Effector memory CD4-positive, alpha-beta T cell (primary cell): ENCODE data around the gene PCYT1B.
"Not testable (repeated sequence)": the region's sequence is repeated elsewhere in the genome, so short reads cannot be mapped to it uniquely, and the experiment has no call there.

Source experiments
- DNase-seq, 3 donors: peaks; one replicate each; pipeline ENCODE4 v3.0.0-alpha.2; 2020
- H3K27ac ChIP-seq: 2 replicates; pipeline ENCODE4 v1.7.0; 2013; ENCODE audit warnings: mild to moderate bottlenecking, low read length, moderate library complexity; ENCODE audit not compliant: insufficient read depth, poor library complexity, severe bottlenecking
- H3K27me3 ChIP-seq: replicated peaks from 2 replicates; pipeline ENCODE4 v1.7.0; 2013; ENCODE audit warnings: mild to moderate bottlenecking, low read length; ENCODE audit not compliant: insufficient read depth, control insufficient read depth, poor library complexity, severe bottlenecking
- H3K36me3 ChIP-seq: 2 replicates; pipeline ENCODE4 v1.7.0; 2013; ENCODE audit warnings: mild to moderate bottlenecking, low read length, moderate library complexity; ENCODE audit not compliant: control insufficient read depth, insufficient read depth
- H3K4me1 ChIP-seq: 2 replicates; pipeline ENCODE4 v1.7.0; 2013; ENCODE audit warnings: low read length, mild to moderate bottlenecking; ENCODE audit not compliant: control insufficient read depth, insufficient read depth, poor library complexity, severe bottlenecking
- H3K4me3 ChIP-seq: 2 replicates; pipeline ENCODE4 v1.7.0; 2013; ENCODE audit warnings: low read length, low read depth, mild to moderate bottlenecking; ENCODE audit not compliant: insufficient read depth, poor library complexity, severe bottlenecking
- H3K9me3 ChIP-seq: 2 replicates; pipeline ENCODE4 v1.7.0; 2013; ENCODE audit warnings: mild to moderate bottlenecking, low read length, moderate library complexity; ENCODE audit not compliant: control insufficient read depth

PCYT1B gene

DNA sequence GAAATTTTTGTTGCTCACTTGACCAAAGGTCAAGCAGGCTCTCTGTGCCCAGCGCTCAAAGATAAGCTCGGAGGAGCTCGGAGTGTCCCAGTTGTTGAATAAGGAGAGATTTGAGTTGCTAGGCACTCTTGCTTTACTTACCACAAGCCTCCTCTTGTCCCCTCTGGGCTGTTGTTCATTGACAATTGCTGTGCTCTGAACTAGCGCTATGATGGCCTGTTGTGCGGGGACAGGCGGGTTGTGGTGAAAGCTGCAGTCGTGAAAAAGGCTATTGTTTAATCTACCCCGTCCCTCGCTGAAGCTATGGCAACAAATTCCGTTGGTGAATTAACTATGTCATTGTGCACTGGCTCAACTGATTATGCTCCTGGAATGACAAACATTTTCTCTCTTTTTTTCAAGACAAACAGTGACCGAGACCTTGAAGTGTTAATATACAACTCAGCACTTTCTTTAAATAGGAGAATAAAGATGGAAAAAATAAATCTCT is 25.6 kb upstream of the PCYT1B start:
- Histone ChIP-seq H3K4me3 (no peak overlapping the region), H3K9me3 (no peaks in the 10 kb centered on the region), H3K27ac (no peak overlapping the region), H3K27me3 (no peaks in the 10 kb centered on the region), H3K36me3 (no peaks in the 10 kb centered on the region), H3K4me1 (no peaks in the 10 kb centered on the region)
- DNase-seq: no peak

DNA sequence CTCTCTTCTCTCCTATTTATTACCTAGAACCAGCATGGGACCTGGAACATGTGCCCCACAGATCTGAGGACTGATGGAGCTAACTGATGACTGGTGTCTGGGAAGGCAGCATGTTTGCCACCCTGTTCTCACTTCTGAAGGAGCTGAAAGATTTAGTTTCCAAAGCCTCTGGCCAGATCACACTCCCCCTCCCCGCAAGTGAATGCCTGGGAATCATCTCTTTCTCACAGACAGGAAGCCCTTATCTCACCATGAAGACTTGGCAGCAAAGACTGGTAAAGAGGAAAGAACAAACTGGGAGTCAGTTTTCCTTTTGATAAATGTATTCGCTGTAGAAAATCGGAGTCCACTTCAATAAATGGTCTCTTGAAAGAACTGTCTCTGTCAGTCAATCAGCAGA is 21.0 kb upstream of the PCYT1B start:
- DNase-seq: no peak
- no peaks in the 10 kb centered on the region for H3K36me3 ChIP-seq
- no peaks in the 10 kb centered on the region for H3K4me1 ChIP-seq
- no peak overlapping the region for H3K27ac ChIP-seq
- no peak overlapping the region for H3K4me3 ChIP-seq
- no peaks in the 10 kb centered on the region for H3K9me3 ChIP-seq
- H3K27me3 ChIP-seq: no peaks in the 10 kb centered on the region

DNA sequence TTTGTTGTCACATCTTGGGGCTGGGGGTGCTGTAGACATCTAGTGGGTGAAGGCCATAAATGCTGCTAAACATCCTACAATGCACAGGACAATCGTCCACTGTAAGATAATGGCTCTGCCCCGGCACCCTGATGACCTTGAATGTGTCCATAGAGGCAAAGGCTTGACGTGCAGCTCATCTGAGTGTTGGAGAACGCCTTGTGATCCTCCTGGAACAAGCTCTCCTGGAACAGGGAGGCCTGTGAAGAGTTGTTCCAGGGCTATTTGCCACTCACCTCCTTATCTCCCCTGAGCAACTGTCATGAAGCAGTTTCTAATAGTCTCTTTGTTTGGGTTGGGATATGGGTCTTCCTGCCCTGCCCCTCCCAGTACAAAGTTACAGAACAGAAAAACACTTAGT is 15.2 kb upstream of the PCYT1B start:
- H3K4me3 ChIP-seq: no peak overlapping the region
- H3K27ac ChIP-seq: no peak overlapping the region
- no peak for DNase-seq
- H3K9me3 ChIP-seq: no peaks in the 10 kb centered on the region
- H3K36me3 ChIP-seq: no peaks in the 10 kb centered on the region
- no peaks in the 10 kb centered on the region for H3K4me1 ChIP-seq
- no peaks in the 10 kb centered on the region for H3K27me3 ChIP-seq

DNA sequence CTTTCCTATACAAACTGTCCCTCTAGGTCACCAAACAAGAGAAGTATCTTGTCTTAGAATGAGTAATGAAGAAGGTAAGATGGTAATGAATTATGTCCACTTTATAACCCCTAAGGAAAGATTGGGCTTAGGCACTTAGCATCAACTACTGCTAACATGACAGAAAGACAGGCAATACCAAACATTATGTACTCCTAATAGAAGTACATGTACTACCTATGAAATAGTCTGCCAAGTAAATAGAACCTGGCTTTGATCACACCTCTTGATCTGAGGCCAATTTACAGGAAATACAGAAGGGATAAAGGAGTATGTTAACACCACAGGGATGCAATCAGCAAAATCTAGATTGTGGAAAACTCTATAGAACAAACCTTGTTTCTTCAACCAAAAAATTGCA is 14.1 kb upstream of the PCYT1B start:
- H3K36me3 ChIP-seq: no peaks in the 10 kb centered on the region
- H3K27ac ChIP-seq: no peak overlapping the region
- no peaks in the 10 kb centered on the region for H3K9me3 ChIP-seq
- H3K4me3 ChIP-seq: no peak overlapping the region
- no peak for DNase-seq
- no peaks in the 10 kb centered on the region for H3K27me3 ChIP-seq
- no peaks in the 10 kb centered on the region for H3K4me1 ChIP-seq

DNA sequence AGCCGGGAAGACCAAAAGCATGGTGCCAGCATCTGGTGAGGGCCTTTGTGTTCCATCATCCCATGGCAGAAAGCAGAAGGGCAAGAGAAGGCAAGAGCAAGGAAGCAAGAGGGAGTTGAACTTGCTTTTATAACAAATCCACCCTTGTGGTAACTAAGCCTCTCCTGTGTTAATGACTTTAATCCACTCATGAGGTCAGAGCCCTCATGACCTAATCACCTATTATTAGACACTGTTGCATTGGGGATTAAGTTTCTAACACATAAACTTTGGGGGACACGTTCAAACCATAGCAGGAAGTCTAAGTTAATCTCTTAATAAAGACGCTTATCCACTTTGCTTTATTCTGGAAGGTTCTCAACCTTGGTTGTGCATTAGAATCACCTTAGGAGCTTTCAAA is 12.5 kb upstream of the PCYT1B start:
- DNase-seq: no peak
- H3K4me3 ChIP-seq: no peak overlapping the region

DNA sequence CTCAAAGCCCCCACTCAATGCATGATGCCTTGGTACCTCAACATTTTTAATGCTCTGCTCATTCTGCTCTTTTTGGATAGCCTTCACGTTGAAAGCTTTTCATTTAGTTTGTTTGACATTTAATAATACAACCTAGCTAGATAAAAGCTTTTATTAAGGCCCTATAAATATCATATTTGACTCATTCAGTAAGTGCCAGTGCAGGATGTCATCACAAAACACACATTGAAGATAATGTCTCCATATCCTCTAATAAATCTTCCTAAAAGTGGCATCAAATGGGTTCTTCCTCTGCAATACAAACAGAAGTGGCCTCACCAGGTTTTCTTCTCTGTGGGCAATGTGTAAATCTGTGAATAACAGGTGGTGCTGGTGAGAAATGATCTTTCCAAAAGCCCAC is 12.0 kb upstream of the PCYT1B start:
- no peaks in the 10 kb centered on the region for H3K9me3 ChIP-seq

More for the DNA sequence above, 12.5 kb upstream of the PCYT1B start:
- H3K9me3 ChIP-seq: no peaks in the 10 kb centered on the region
- no peak overlapping the region for H3K27ac ChIP-seq
- no peaks in the 10 kb centered on the region for H3K4me1 ChIP-seq
- H3K36me3 ChIP-seq: no peaks in the 10 kb centered on the region
- H3K27me3 ChIP-seq: no peaks in the 10 kb centered on the region

DNA sequence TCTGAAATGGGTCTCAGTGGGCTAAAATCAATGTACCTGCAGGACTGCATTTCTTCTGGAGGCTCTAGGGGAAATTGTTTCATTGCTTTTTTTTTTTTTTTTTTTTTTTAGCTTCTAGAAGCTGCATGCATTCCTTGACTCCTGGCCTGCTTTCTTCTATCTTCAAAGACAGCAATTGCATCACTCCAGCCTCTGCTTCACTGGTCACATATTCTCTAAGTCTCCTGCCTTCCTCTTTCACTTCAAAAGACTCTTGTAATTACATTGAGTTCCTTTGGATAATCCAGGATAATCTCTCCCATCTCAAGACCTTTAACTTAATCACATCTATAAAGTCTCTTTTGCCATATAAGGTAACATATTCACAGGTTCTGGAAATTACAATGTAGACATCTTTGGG is 11.3 kb upstream of the PCYT1B start:
- Histone ChIP-seq H3K4me3 (no peak overlapping the region), H3K9me3 (no peaks in the 10 kb centered on the region), H3K4me1 (no peaks in the 10 kb centered on the region), H3K27ac (no peak overlapping the region), H3K36me3 (no peaks in the 10 kb centered on the region), H3K27me3 (no peaks in the 10 kb centered on the region)
- no peak for DNase-seq

More for the DNA sequence above, 12.0 kb upstream of the PCYT1B start:
- Histone ChIP-seq H3K27me3 (no peaks in the 10 kb centered on the region), H3K36me3 (no peaks in the 10 kb centered on the region), H3K27ac (no peak overlapping the region), H3K4me1 (no peaks in the 10 kb centered on the region), H3K4me3 (no peak overlapping the region)
- DNase-seq: no peak

DNA sequence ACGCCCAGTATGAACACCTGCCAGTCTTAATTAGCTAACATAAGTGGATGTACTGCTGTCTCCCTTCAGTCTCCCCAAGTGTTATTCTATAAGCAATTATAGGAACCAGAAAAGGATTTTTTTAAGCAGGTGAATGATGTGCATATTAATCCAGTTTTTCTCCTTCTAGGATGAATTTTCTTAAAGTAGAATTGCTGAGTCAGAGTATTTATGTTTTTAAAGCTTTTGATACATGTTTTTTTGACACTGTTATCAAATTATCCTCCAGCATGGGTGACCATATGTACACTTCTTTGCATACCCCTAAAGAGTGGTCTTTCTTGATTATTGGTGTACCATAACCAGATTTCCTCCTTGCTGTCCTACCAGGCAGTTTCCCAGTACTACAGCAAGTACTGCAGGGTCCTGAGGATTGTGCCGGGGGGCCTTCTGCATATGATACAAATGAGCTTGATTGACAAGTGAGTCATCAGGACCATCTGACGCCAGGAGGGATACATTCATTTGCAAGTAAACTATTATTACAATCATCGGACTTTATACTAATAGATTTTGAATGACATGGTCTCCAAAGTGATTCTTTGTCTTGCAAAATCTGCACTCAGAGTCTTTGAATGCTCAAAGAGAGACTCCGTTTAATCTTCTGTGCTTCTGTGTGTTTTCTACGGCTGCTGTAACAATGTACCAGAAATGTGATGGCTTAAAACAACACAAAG is 10.7 kb upstream of the PCYT1B start:
- H3K4me3 ChIP-seq: no peak overlapping the region
- no peaks in the 10 kb centered on the region for H3K9me3 ChIP-seq
- H3K27ac ChIP-seq: no peak overlapping the region
- no peaks in the 10 kb centered on the region for H3K36me3 ChIP-seq
- H3K4me1 ChIP-seq: no peaks in the 10 kb centered on the region
- no peak for DNase-seq
- no peaks in the 10 kb centered on the region for H3K27me3 ChIP-seq

DNA sequence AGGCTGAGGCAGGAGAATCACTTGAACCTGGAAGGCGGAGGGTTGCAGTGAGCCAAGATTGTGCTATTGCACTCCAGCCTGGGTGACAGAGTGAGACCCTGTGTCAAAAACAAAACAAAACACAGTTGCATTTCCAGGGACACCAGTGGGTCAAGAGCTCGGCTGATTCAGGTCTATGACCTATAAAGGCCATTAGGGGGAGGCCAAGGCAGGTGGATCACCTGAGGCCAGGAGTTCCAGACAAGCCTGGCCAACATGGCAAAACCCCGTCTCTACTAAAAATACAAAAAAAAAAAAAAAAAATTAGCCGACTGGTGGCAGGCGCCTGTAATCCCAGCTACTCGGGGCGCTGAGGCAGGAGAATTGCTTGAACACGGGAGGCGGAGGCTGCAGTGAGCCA is 8.5 kb upstream of the PCYT1B start:
- not testable (repeated sequence) for H3K36me3 ChIP-seq, DNase-seq, H3K27me3 ChIP-seq, H3K9me3 ChIP-seq, H3K27ac ChIP-seq, H3K4me1 ChIP-seq, H3K4me3 ChIP-seq

DNA sequence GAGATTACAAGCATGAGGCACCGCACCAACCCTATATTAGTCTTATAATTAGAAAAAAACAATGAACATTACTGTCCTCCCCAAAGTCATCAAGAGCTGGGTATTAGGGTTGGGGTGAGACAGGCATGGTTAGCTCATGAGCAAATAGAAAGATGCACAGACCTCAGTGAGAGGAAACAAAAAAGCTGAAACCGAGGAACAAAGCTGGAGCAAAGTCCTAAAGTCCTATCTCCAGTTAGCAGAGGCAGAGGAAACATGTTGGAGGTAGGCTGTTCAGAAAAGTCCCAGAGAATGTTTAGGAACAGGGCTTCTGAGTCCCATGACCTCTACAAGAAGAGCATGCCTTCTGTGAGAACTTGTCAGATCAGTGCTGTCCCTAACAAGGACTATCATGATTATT is 4.6 kb upstream of the PCYT1B start:
- no peak overlapping the region for H3K4me3 ChIP-seq
- H3K27ac ChIP-seq: no peak overlapping the region
- no peaks in the 10 kb centered on the region for H3K9me3 ChIP-seq
- H3K36me3 ChIP-seq: no peaks in the 10 kb centered on the region
- no peaks in the 10 kb centered on the region for H3K4me1 ChIP-seq
- no peak for DNase-seq
- no peaks in the 10 kb centered on the region for H3K27me3 ChIP-seq
